Type B pancreatic cell (in vitro differentiated cells): ENCODE results near the gene ANKS6. TPM values are rescaled to one million over a fixed set of nuclear protein-coding genes. Genes with fewer than 3 reads are reported as not detected.
A peak's percentile ranks its signal among the peaks of the same experiment; 100 is the strongest.

ENCODE experiments used
- DNase-seq: peaks from one replicate; pipeline ENCODE4 v3.0.0; 2021; ENCODE audit warnings: mixed read lengths; ENCODE audit not compliant: unreplicated experiment; ENCODE audit errors: extremely low spot score
- H3K27ac Mint-ChIP-seq: 2 replicates; pipeline ENCODE4 v1.8.0; 2021; ENCODE audit warnings: mild to moderate bottlenecking, mixed read lengths
- H3K27me3 Mint-ChIP-seq: 2 replicates; pipeline ENCODE4 v1.8.0; 2021; ENCODE audit warnings: mixed read lengths
- H3K36me3 Mint-ChIP-seq: 2 replicates; pipeline ENCODE4 v1.8.0; 2021; ENCODE audit warnings: mixed read lengths
- H3K4me1 Mint-ChIP-seq: one replicate; pipeline ENCODE4 v1.8.0; 2021; ENCODE audit warnings: mixed read lengths; ENCODE audit not compliant: unreplicated experiment
- H3K4me3 Mint-ChIP-seq: 2 replicates; pipeline ENCODE4 v1.8.0; 2021; ENCODE audit warnings: mild to moderate bottlenecking, mixed read lengths
- H3K9me3 Mint-ChIP-seq: 2 replicates; pipeline ENCODE4 v1.8.0; 2021; ENCODE audit warnings: mixed read lengths
- total RNA-seq: library from RNA; stranded (reverse); gene quantifications from 2 replicates; pipeline ENCODE4 v1.2.1, GENCODE V29; 2021; ENCODE audit warnings: low replicate concordance
- TF ChIP-seq, protein P1 (sequence below): fragments of 200-600 bp; sonication (generic); conservative IDR thresholded peaks from 2 replicates; pipeline ENCODE4 v1.5.0; 2021; ENCODE audit warnings: antibody characterized with exemption, mild to moderate bottlenecking

The ANKS6 gene
- total RNA-seq, 1 donor from 2014 or later, result 32.2 TPM

DNA sequence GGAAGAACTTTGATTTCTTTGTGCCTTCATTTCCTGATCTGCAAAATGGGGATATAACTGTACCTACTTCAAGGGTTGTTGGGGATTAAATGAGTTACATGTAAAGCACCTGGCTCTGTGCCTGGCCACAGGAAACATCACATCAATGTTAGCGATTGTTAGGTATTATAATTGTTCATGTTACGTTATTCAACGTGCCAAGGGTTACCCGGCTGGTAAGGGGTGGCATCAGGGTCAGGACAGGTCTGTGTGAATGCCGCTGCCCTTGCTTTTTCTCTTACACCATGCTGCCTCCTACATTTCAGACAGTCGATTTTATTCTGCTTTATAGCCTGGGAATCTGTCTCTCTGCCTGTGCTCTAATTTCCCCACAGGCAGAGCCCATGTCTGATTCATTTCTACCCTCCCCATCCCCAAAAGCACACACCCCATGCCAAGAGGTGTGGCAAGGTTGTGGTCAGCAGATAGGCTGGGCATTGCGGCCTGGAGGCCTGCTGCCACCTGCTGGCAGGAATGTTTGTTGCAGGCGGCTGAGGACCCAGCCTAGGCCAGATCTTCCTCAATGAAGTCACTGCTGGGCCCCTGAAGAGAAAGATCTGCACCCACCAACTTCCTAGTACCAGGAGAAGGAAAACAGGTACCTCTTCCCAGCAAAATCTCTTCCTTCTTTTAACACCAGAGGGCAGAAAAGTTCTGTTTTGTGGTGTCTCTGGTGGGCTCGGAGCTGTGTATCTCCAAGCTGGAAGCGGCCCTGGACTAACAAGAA is 5.3 kb downstream of the ANKS6 start:
- H3K9me3 Mint-ChIP-seq, result no peaks in the 10 kb centered on the region
- TF ChIP-seq, protein P1, sequence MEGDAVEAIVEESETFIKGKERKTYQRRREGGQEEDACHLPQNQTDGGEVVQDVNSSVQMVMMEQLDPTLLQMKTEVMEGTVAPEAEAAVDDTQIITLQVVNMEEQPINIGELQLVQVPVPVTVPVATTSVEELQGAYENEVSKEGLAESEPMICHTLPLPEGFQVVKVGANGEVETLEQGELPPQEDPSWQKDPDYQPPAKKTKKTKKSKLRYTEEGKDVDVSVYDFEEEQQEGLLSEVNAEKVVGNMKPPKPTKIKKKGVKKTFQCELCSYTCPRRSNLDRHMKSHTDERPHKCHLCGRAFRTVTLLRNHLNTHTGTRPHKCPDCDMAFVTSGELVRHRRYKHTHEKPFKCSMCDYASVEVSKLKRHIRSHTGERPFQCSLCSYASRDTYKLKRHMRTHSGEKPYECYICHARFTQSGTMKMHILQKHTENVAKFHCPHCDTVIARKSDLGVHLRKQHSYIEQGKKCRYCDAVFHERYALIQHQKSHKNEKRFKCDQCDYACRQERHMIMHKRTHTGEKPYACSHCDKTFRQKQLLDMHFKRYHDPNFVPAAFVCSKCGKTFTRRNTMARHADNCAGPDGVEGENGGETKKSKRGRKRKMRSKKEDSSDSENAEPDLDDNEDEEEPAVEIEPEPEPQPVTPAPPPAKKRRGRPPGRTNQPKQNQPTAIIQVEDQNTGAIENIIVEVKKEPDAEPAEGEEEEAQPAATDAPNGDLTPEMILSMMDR, result peak; percentile 99
- H3K27ac Mint-ChIP-seq, result peak overlapping the region; percentile 81
- peak; percentile 82 for DNase-seq
- peaks cover 35% of the 10 kb centered on the region for H3K4me1 Mint-ChIP-seq
- peak overlapping the region; percentile 28 for H3K4me3 Mint-ChIP-seq
- no peaks in the 10 kb centered on the region for H3K27me3 Mint-ChIP-seq
- H3K36me3 Mint-ChIP-seq, result peaks cover 26% of the 10 kb centered on the region

DNA sequence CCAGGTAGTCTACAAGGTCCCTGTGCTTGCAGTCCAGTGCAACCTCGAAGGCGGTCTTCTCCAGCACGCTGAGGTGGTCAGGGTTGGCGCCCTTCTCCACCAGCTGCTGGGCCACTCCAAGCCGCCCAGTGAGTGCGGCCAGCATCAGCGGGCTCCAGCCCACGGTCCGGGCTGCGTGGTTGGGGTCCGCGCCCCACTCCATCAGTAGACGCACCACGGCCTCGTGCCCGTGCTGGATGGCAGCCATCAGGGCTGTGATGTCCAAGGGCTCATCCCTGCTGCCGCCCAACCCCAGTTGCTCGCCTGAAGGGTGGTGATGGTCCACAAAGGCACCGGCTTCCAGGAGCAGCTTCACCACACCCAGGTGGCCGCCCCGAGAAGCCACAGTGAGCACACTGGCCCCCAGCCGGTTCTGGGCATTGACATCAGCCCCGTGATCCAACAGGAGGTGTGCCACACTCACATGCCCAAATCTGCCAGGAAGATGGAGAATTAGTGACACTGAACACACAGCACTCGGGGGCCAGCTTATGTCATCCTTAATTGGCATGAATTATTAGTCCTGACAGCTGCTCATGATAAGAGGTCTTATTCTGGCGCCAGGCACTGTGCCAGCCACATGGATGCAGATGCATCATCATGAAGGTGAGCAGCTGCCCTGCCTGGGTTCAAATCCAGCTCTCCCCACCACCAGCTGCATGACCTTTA is 6.1 kb downstream of the ANKS6 start:
- H3K36me3 Mint-ChIP-seq, result peaks cover 22% of the 10 kb centered on the region
- no peaks in the 10 kb centered on the region for H3K9me3 Mint-ChIP-seq
- TF ChIP-seq, protein P1, result no peak
- no peak overlapping the region for H3K4me3 Mint-ChIP-seq
- DNase-seq, result peak; percentile 50
- no peaks in the 10 kb centered on the region for H3K27me3 Mint-ChIP-seq
- no peak overlapping the region for H3K27ac Mint-ChIP-seq
- H3K4me1 Mint-ChIP-seq, result peaks cover 30% of the 10 kb centered on the region

GRCh38 chr9:98789483-98790133 is 6.7 kb downstream of the ANKS6 start:
- TF ChIP-seq, protein P1, result no peak
- peaks cover 23% of the 10 kb centered on the region for H3K4me1 Mint-ChIP-seq
- H3K36me3 Mint-ChIP-seq, result peaks cover 17% of the 10 kb centered on the region
- no peaks in the 10 kb centered on the region for H3K9me3 Mint-ChIP-seq
- no peak overlapping the region for H3K27ac Mint-ChIP-seq
- no peak overlapping the region for H3K4me3 Mint-ChIP-seq
- DNase-seq, result no peak
- no peaks in the 10 kb centered on the region for H3K27me3 Mint-ChIP-seq

GRCh38 chr9:98787766-98788335 is 8.5 kb downstream of the ANKS6 start:
- TF ChIP-seq, protein P1, result no peak

GRCh38 chr9:98786750-98787510 is 9.4 kb downstream of the ANKS6 start:
- Mint-ChIP-seq H3K27ac (peak overlapping the region; percentile 54), H3K27me3 (no peaks in the 10 kb centered on the region), H3K9me3 (peaks cover 4% of the 10 kb centered on the region), H3K4me1 (peaks cover 15% of the 10 kb centered on the region), H3K36me3 (peaks cover 25% of the 10 kb centered on the region), H3K4me3 (no peak overlapping the region)
- DNase-seq, result peak; percentile 56
- TF ChIP-seq, protein P1, result no peak

More at GRCh38 chr9:98787766-98788335, 8.5 kb downstream of the ANKS6 start:
- Mint-ChIP-seq H3K9me3 (no peaks in the 10 kb centered on the region), H3K4me1 (peaks cover 17% of the 10 kb centered on the region), H3K4me3 (no peak overlapping the region), H3K36me3 (peaks cover 21% of the 10 kb centered on the region), H3K27me3 (no peaks in the 10 kb centered on the region), H3K27ac (no peak overlapping the region)
- DNase-seq, result peak; percentile 55
